Suprapubic skin (tissue), 4 donors: ENCODE results near the gene HYAL2. TPM values are rescaled to one million over a fixed set of nuclear protein-coding genes. Genes with fewer than 3 reads are reported as not detected.
A peak's percentile ranks its signal among the peaks of the same experiment; 100 is the strongest.
"Not testable (repeated sequence)": the region's sequence is repeated elsewhere in the genome, so short reads cannot be mapped to it uniquely, and the experiment has no call there.

Source experiments
- DNase-seq, 2 donors: peaks; one replicate each; pipeline ENCODE4 v3.0.0-alpha.2; 2019; ENCODE audit warnings: low spot score in 2 of 2
- H3K27ac ChIP-seq: fragments of 200-600 bp; sonication (generic); one replicate; pipeline ENCODE4 v1.5.1; 2019
- H3K27me3 ChIP-seq: fragments of 200-600 bp; sonication (generic); one replicate; pipeline ENCODE4 v1.5.1; 2019
- H3K36me3 ChIP-seq: fragments of 200-600 bp; sonication (generic); one replicate; pipeline ENCODE4 v1.5.1; 2019
- H3K4me1 ChIP-seq: fragments of 200-600 bp; sonication (generic); one replicate; pipeline ENCODE4 v1.5.1; 2019
- H3K4me3 ChIP-seq: fragments of 200-600 bp; sonication (generic); one replicate; pipeline ENCODE4 v1.5.1; 2019; ENCODE audit warnings: mild to moderate bottlenecking
- H3K9me3 ChIP-seq: fragments of 200-600 bp; sonication (generic); one replicate; pipeline ENCODE4 v1.5.1; 2019
- CTCF ChIP-seq, 2 donors: fragments of 200-600 bp in 1 of 2; fragments of 450-650 bp in 1 of 2; sonication (generic) in 1 of 2; IDR thresholded peaks; one replicate each; pipeline ENCODE4 v1.5.1; 2016 to 2019; ENCODE audit warnings: antibody characterized with exemption in 2 of 2, mild to moderate bottlenecking in 1 of 2, moderate library complexity in 1 of 2
- EP300 ChIP-seq: sonication (generic); formaldehyde crosslinking; IDR thresholded peaks from one replicate; pipeline ENCODE4 v1.6.1; 2017; ENCODE audit warnings: antibody characterized with exemption
- POLR2A ChIP-seq, 2 donors: fragments of 450-650 bp; IDR thresholded peaks; one replicate each; pipeline ENCODE4 v1.6.1; 2017; ENCODE audit warnings: antibody characterized with exemption in 2 of 2, mild to moderate bottlenecking in 2 of 2, moderate library complexity in 2 of 2
- POLR2AphosphoS5 ChIP-seq, 3 donors: sonication (generic); formaldehyde crosslinking; IDR thresholded peaks; one replicate each; pipeline ENCODE4 v1.6.1; 2017; ENCODE audit warnings: antibody characterized with exemption in 3 of 3
- WGBS: methylation state at CpG from one replicate; pipeline ENCODE4 v1.1.5; 2018; 5-methylcytosine and 5-hydroxymethylcytosine counted together
- total RNA-seq, 4 donors: library from RNA; depleted of rRNA; stranded (reverse); fragments of >200 nt; gene quantifications; one replicate each; pipeline ENCODE4 v1.1.0, GENCODE V29; 2016

Gene HYAL2
- total RNA-seq, 4 donors from 2014 or later = 47.7 to 87.0 (median 80.3) TPM

GRCh38 chr3:50275141-50275995 is 47.2 kb downstream of the HYAL2 start:
- no peak for DNase-seq
- H3K27ac ChIP-seq = no peak overlapping the region
- no peaks in the 10 kb centered on the region for H3K36me3 ChIP-seq
- peaks cover 43% of the 10 kb centered on the region for H3K4me1 ChIP-seq
- H3K27me3 ChIP-seq = peaks cover 23% of the 10 kb centered on the region
- TF ChIP-seq CTCF (IDR thresholded peaks at IDR 0.05) (no peak), POLR2A (IDR thresholded peaks at IDR 0.05) (no peak), POLR2AphosphoS5 (IDR thresholded peaks at IDR 0.05) (no peak), EP300 (no peak)
- H3K4me3 ChIP-seq = no peak overlapping the region
- H3K9me3 ChIP-seq = no peaks in the 10 kb centered on the region
- WGBS = 30% methylated on average over 34 of the region's 65 CpGs

GRCh38 chr3:50274371-50275104 is 48.0 kb downstream of the HYAL2 start:
- Histone ChIP-seq H3K36me3 (no peaks in the 10 kb centered on the region), H3K27ac (no peak overlapping the region), H3K27me3 (peaks cover 23% of the 10 kb centered on the region), H3K4me3 (no peak overlapping the region), H3K4me1 (peaks cover 51% of the 10 kb centered on the region), H3K9me3 (no peaks in the 10 kb centered on the region)
- 42% methylated on average over 17 of the region's 26 CpGs for WGBS
- peak; percentile 88 to 90 for DNase-seq
- TF ChIP-seq CTCF (IDR thresholded peaks at IDR 0.05) = peak; percentile 43 to 78
- no peak for TF ChIP-seq POLR2AphosphoS5 (IDR thresholded peaks at IDR 0.05)
- TF ChIP-seq POLR2A (IDR thresholded peaks at IDR 0.05) = no peak
- TF ChIP-seq EP300 = no peak

GRCh38 chr3:50273689-50274065 is 48.9 kb downstream of the HYAL2 start:
- no peak for DNase-seq
- H3K27ac ChIP-seq = no peak overlapping the region
- peak overlapping the region; percentile 32 for H3K4me3 ChIP-seq

GRCh38 chr3:50272911-50273688 is 49.4 kb downstream of the HYAL2 start:
- peak; percentile 97 to 99 for TF ChIP-seq CTCF (IDR thresholded peaks at IDR 0.05)
- no peak for TF ChIP-seq POLR2A (IDR thresholded peaks at IDR 0.05)
- TF ChIP-seq POLR2AphosphoS5 (IDR thresholded peaks at IDR 0.05) = peak in 2 of 3 donors; percentile 62 to 66
- TF ChIP-seq EP300 = no peak
- DNase-seq = peak; percentile 91 to 94
- peak overlapping the region; percentile 32 for H3K4me3 ChIP-seq
- H3K4me1 ChIP-seq = peaks cover 65% of the 10 kb centered on the region
- no peak overlapping the region for H3K27ac ChIP-seq
- WGBS = 4% methylated on average over 9 of the region's 61 CpGs
- no peaks in the 10 kb centered on the region for H3K36me3 ChIP-seq
- no peaks in the 10 kb centered on the region for H3K9me3 ChIP-seq
- H3K27me3 ChIP-seq = peaks cover 23% of the 10 kb centered on the region

More at GRCh38 chr3:50273689-50274065, 48.9 kb downstream of the HYAL2 start:
- Histone ChIP-seq H3K27me3 (peaks cover 23% of the 10 kb centered on the region), H3K36me3 (no peaks in the 10 kb centered on the region), H3K4me1 (peaks cover 59% of the 10 kb centered on the region), H3K9me3 (no peaks in the 10 kb centered on the region)
- TF ChIP-seq POLR2A (IDR thresholded peaks at IDR 0.05) (no peak), CTCF (IDR thresholded peaks at IDR 0.05) (no peak), EP300 (no peak), POLR2AphosphoS5 (IDR thresholded peaks at IDR 0.05) (no peak)
- WGBS = 67% methylated on average over 11 of the region's 31 CpGs

GRCh38 chr3:50272538-50272910 is 50.0 kb downstream of the HYAL2 start:
- 60% methylated on average over 10 of the region's 10 CpGs for WGBS
- H3K4me3 ChIP-seq, H3K36me3 ChIP-seq, H3K9me3 ChIP-seq, H3K27ac ChIP-seq, DNase-seq: not testable (repeated sequence)
- peaks cover 71% of the 10 kb centered on the region for H3K4me1 ChIP-seq
- H3K27me3 ChIP-seq = peaks cover 23% of the 10 kb centered on the region
